ENCODE results near the gene IL20RB. TPM values are rescaled to one million over a fixed set of nuclear protein-coding genes. Genes with fewer than 3 reads are reported as not detected.
"Not testable (repeated sequence)": the region's sequence is repeated elsewhere in the genome, so short reads cannot be mapped to it uniquely, and the experiment has no call there.

The IL20RB gene
- total and polyA plus RNA-seq, 4 donors, result 0.90 to 3.6 (median 2.9) TPM; not detected in 1

- ATAC-seq (ENCODE audit: low FRiP score) (no peak), DNase-seq (no peak)
- H3K27me3 ChIP-seq (ENCODE audit: control insufficient read depth in 1 of 2, insufficient read depth in 2 of 2, low read length in 1 of 2), result no peaks in the 10 kb centered on the region
- no peak overlapping the region for H3K27ac ChIP-seq (ENCODE audit: low read depth in 1 of 2, low read length in 2 of 2)
- no peaks in the 10 kb centered on the region for H3K36me3 ChIP-seq (ENCODE audit: control insufficient read depth in 1 of 2, insufficient read depth in 2 of 2, low read length in 1 of 2)
- intact Hi-C loops (cut with DNase I), result no loop called here
- H3K4me1 ChIP-seq (ENCODE audit: control insufficient read depth in 1 of 2, insufficient read depth in 2 of 2, low read length in 2 of 2), result peaks cover 0 to 3% of the 10 kb centered on the region in 2 donors
- H3K4me3 ChIP-seq (ENCODE audit: low read length in 2 of 2), result no peak overlapping the region
- no peaks in the 10 kb centered on the region for H3K9me3 ChIP-seq (ENCODE audit: control insufficient read depth, low read length)
These were observed 42.3 kb downstream of the IL20RB start for GRCh38 chr3:137000039-137000438.

DNA sequence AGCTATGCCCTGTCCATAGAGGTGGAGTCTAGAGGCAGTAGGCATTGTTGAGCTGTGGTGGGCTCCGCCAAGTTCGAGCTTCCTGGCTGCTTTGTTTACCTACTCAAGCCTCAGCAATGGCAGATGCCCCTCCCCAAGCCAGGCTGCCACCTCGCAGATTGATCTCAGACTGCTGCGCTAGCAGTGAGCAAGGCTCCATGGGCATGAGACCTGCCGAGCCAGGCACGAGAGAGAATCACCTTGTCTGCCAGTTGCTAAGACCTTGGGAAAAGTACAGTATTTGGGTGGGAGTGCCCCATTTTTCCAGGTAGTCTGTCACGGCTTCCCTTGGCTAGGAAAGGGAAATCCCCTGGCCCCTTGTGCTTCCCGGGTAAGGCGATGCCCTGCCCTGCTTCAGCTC lies 49.6 kb downstream of the IL20RB start:
- H3K36me3 ChIP-seq (ENCODE audit: control insufficient read depth in 1 of 2, insufficient read depth in 2 of 2, low read length in 1 of 2); H3K27me3 ChIP-seq (ENCODE audit: control insufficient read depth in 1 of 2, insufficient read depth in 2 of 2, low read length in 1 of 2); intact Hi-C loops (cut with DNase I); DNase-seq; H3K4me3 ChIP-seq (ENCODE audit: low read length in 2 of 2); H3K9me3 ChIP-seq (ENCODE audit: control insufficient read depth, low read length); H3K4me1 ChIP-seq (ENCODE audit: control insufficient read depth in 1 of 2, insufficient read depth in 2 of 2, low read length in 2 of 2); ATAC-seq (ENCODE audit: low FRiP score); H3K27ac ChIP-seq (ENCODE audit: low read depth in 1 of 2, low read length in 2 of 2): not testable (repeated sequence)
- WGBS, 2 donors, result 87 to 89% methylated on average over 9 of the region's 9 CpGs

GRCh38 chr3:137008131-137008530 lies 50.3 kb downstream of the IL20RB start:
- Histone ChIP-seq H3K27me3 (ENCODE audit: control insufficient read depth in 1 of 2, insufficient read depth in 2 of 2, low read length in 1 of 2) (no peaks in the 10 kb centered on the region), H3K36me3 (ENCODE audit: control insufficient read depth in 1 of 2, insufficient read depth in 2 of 2, low read length in 1 of 2) (no peaks in the 10 kb centered on the region), H3K9me3 (ENCODE audit: control insufficient read depth, low read length) (no peaks in the 10 kb centered on the region), H3K27ac (ENCODE audit: low read depth in 1 of 2, low read length in 2 of 2) (no peak overlapping the region), H3K4me1 (ENCODE audit: control insufficient read depth in 1 of 2, insufficient read depth in 2 of 2, low read length in 2 of 2) (no peaks in the 10 kb centered on the region), H3K4me3 (ENCODE audit: low read length in 2 of 2) (no peak overlapping the region)
- intact Hi-C loops (cut with DNase I), result no loop called here
- ATAC-seq (ENCODE audit: low FRiP score), result no peak
- WGBS, 2 donors, result 80% methylated on average over 3 of the region's 3 CpGs
- no peak for DNase-seq

- Histone ChIP-seq H3K27ac (ENCODE audit: low read depth in 1 of 2, low read length in 2 of 2) (no peak overlapping the region), H3K4me3 (ENCODE audit: low read length in 2 of 2) (no peak overlapping the region), H3K4me1 (ENCODE audit: control insufficient read depth in 1 of 2, insufficient read depth in 2 of 2, low read length in 2 of 2) (no peaks in the 10 kb centered on the region), H3K27me3 (ENCODE audit: control insufficient read depth in 1 of 2, insufficient read depth in 2 of 2, low read length in 1 of 2) (no peaks in the 10 kb centered on the region), H3K9me3 (ENCODE audit: control insufficient read depth, low read length) (no peaks in the 10 kb centered on the region), H3K36me3 (ENCODE audit: control insufficient read depth in 1 of 2, insufficient read depth in 2 of 2, low read length in 1 of 2) (no peaks in the 10 kb centered on the region)
- WGBS, 2 donors, result 92 to 94% methylated on average over 4 of the region's 4 CpGs
- ATAC-seq (ENCODE audit: low FRiP score) (no peak), DNase-seq (no peak)
- intact Hi-C loops (cut with DNase I), result no loop called here
These were observed 51.2 kb downstream of the IL20RB start for GRCh38 chr3:137008976-137009375.

- no peak overlapping the region for H3K27ac ChIP-seq (ENCODE audit: low read depth in 1 of 2, low read length in 2 of 2)
- 98% methylated on average over 6 of the region's 6 CpGs for WGBS, 2 donors
- no peak for ATAC-seq (ENCODE audit: low FRiP score)
- H3K36me3 ChIP-seq (ENCODE audit: control insufficient read depth in 1 of 2, insufficient read depth in 2 of 2, low read length in 1 of 2), result no peaks in the 10 kb centered on the region
- no peaks in the 10 kb centered on the region for H3K4me1 ChIP-seq (ENCODE audit: control insufficient read depth in 1 of 2, insufficient read depth in 2 of 2, low read length in 2 of 2)
- intact Hi-C loops (cut with DNase I), result loop anchor here (5.0 kb wide), 4 partner anchors 148 to 933 kb away; partner anchors contain the start of genes NCK1 (in 1 of the 2) and STAG1 (in 1 of the 2)
- no peak for DNase-seq
- no peak overlapping the region for H3K4me3 ChIP-seq (ENCODE audit: low read length in 2 of 2)
- H3K9me3 ChIP-seq (ENCODE audit: control insufficient read depth, low read length), result no peaks in the 10 kb centered on the region
- H3K27me3 ChIP-seq (ENCODE audit: control insufficient read depth in 1 of 2, insufficient read depth in 2 of 2, low read length in 1 of 2), result no peaks in the 10 kb centered on the region
These were observed 52.4 kb downstream of the IL20RB start for GRCh38 chr3:137010137-137010536.

GRCh38 chr3:137011153-137011552 lies 53.4 kb downstream of the IL20RB start:
- no peak overlapping the region for H3K27ac ChIP-seq (ENCODE audit: low read depth in 1 of 2, low read length in 2 of 2)
- no peaks in the 10 kb centered on the region for H3K9me3 ChIP-seq (ENCODE audit: control insufficient read depth, low read length)
- ATAC-seq (ENCODE audit: low FRiP score), result no peak

GRCh38 chr3:137012097-137012501 lies 54.3 kb downstream of the IL20RB start:
- no peaks in the 10 kb centered on the region for H3K4me1 ChIP-seq (ENCODE audit: control insufficient read depth in 1 of 2, insufficient read depth in 2 of 2, low read length in 2 of 2)
- H3K4me3 ChIP-seq (ENCODE audit: low read length in 2 of 2), result no peak overlapping the region
- ATAC-seq (ENCODE audit: low FRiP score) (no peak), DNase-seq (no peak)
- intact Hi-C loops (cut with DNase I), result loop anchor here (2.0 to 5.0 kb wide), 6 partner anchors 17 to 935 kb away; partner anchors contain the start of genes STAG1 (in 2 of the 2) and NCK1 (in 1 of the 2)
- H3K27ac ChIP-seq (ENCODE audit: low read depth in 1 of 2, low read length in 2 of 2), result no peak overlapping the region
- no peaks in the 10 kb centered on the region for H3K27me3 ChIP-seq (ENCODE audit: control insufficient read depth in 1 of 2, insufficient read depth in 2 of 2, low read length in 1 of 2)
- H3K9me3 ChIP-seq (ENCODE audit: control insufficient read depth, low read length), result no peaks in the 10 kb centered on the region
- H3K36me3 ChIP-seq (ENCODE audit: control insufficient read depth in 1 of 2, insufficient read depth in 2 of 2, low read length in 1 of 2), result no peaks in the 10 kb centered on the region
- 51 to 60% methylated on average over 3 of the region's 3 CpGs for WGBS, 2 donors

More at GRCh38 chr3:137011153-137011552, 53.4 kb downstream of the IL20RB start:
- no peaks in the 10 kb centered on the region for H3K36me3 ChIP-seq (ENCODE audit: control insufficient read depth in 1 of 2, insufficient read depth in 2 of 2, low read length in 1 of 2)
- no peaks in the 10 kb centered on the region for H3K4me1 ChIP-seq (ENCODE audit: control insufficient read depth in 1 of 2, insufficient read depth in 2 of 2, low read length in 2 of 2)
- no peaks in the 10 kb centered on the region for H3K27me3 ChIP-seq (ENCODE audit: control insufficient read depth in 1 of 2, insufficient read depth in 2 of 2, low read length in 1 of 2)
- WGBS, 2 donors, result 95 to 96% methylated on average over 4 of the region's 4 CpGs
- no peak overlapping the region for H3K4me3 ChIP-seq (ENCODE audit: low read length in 2 of 2)
- DNase-seq, result no peak
- intact Hi-C loops (cut with DNase I), result loop anchor here (5.0 kb wide), 4 partner anchors 149 to 934 kb away; partner anchors contain the start of genes NCK1 (in 1 of the 2) and STAG1 (in 1 of the 2)

DNA sequence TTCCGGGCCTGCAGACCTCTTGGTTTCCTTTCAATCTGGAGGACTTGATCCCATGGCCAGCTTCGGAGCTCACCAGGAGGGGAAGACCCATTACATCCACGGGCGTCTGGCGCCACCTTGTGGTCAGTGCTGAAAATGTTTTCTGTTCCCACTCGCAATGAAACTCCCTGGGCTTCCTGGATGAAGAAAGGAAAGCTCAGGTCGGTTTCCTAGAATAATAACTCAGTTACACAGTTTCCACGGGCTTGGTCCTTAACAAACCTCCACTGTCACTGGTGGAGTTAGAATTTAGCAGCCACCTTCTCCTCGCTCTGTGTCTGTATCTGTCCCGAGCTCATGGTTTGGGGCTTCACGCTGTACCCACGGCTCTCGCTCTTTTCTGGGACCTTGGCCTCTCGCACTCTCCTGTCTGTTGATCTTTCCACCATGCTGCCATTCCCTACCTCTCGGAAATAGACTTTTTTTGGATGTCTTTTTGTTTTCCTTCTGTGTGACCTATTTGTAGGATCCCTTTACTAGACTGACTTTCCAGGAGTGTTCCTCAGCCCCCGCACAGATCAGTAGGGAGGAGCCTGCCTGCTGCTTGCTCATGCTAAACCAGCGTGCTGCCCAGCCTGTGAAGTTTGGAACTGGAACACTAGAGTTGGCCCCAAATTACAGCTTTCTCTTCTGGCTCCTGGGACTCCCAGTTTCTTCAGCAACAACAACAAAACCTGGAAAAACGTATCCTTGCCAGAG lies 56.3 kb downstream of the IL20RB start:
- Histone ChIP-seq H3K4me3 (ENCODE audit: low read length in 2 of 2) (peak overlapping the region; percentile 60 to 76), H3K36me3 (ENCODE audit: control insufficient read depth in 1 of 2, insufficient read depth in 2 of 2, low read length in 1 of 2) (no peaks in the 10 kb centered on the region), H3K4me1 (ENCODE audit: control insufficient read depth in 1 of 2, insufficient read depth in 2 of 2, low read length in 2 of 2) (no peaks in the 10 kb centered on the region), H3K27me3 (ENCODE audit: control insufficient read depth in 1 of 2, insufficient read depth in 2 of 2, low read length in 1 of 2) (no peaks in the 10 kb centered on the region), H3K27ac (ENCODE audit: low read depth in 1 of 2, low read length in 2 of 2) (peak overlapping the region; percentile 49 to 92), H3K9me3 (ENCODE audit: control insufficient read depth, low read length) (no peaks in the 10 kb centered on the region)
- DNase-seq (peak; percentile 92 to 96), ATAC-seq (ENCODE audit: low FRiP score) (peak; percentile 98)
- 0 to 1% methylated on average over 18 of the region's 18 CpGs for WGBS, 2 donors
- intact Hi-C loops (cut with DNase I), result loop anchor here (2.0 to 5.0 kb wide), 6 partner anchors 19 to 937 kb away; partner anchors contain the start of genes STAG1 (in 2 of the 2) and NCK1 (in 1 of the 2)

DNA sequence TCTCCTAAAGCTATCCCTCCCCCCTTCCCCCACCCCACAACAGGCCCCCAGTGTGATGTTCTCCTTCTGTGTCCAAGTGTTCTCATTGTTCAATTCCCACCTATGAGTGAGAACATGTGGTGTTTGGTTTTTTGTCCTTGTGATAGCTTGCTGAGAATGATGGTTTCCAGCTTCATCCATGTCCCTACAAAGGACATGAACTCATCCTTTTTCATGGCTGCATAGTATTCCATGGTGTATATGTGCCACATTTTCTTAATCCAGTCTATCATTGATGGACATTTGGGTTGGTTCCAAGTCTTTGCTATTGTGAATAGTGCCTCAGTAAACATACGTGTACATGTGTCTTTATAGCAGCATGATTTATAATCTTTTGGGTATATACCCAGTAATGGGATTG lies 59.5 kb downstream of the IL20RB start:
- H3K4me1 ChIP-seq (ENCODE audit: control insufficient read depth in 1 of 2, insufficient read depth in 2 of 2, low read length in 2 of 2); ATAC-seq (ENCODE audit: low FRiP score); H3K27me3 ChIP-seq (ENCODE audit: control insufficient read depth in 1 of 2, insufficient read depth in 2 of 2, low read length in 1 of 2); H3K36me3 ChIP-seq (ENCODE audit: control insufficient read depth in 1 of 2, insufficient read depth in 2 of 2, low read length in 1 of 2); H3K4me3 ChIP-seq (ENCODE audit: low read length in 2 of 2); H3K9me3 ChIP-seq (ENCODE audit: control insufficient read depth, low read length); intact Hi-C loops (cut with DNase I); DNase-seq; H3K27ac ChIP-seq (ENCODE audit: low read depth in 1 of 2, low read length in 2 of 2): not testable (repeated sequence)
- WGBS, 2 donors, result 86 to 92% methylated on average over 1 of the region's 1 CpG
